Measurements from ENCODE around the gene LHFPL3. TPM values are rescaled to one million over a fixed set of nuclear protein-coding genes. Genes with fewer than 3 reads are reported as not detected.

Gene LHFPL3
- total and polyA plus RNA-seq, 2 donors (not counting 1 experiment from before 2014, with no cell fraction given), result not detected

DNA sequence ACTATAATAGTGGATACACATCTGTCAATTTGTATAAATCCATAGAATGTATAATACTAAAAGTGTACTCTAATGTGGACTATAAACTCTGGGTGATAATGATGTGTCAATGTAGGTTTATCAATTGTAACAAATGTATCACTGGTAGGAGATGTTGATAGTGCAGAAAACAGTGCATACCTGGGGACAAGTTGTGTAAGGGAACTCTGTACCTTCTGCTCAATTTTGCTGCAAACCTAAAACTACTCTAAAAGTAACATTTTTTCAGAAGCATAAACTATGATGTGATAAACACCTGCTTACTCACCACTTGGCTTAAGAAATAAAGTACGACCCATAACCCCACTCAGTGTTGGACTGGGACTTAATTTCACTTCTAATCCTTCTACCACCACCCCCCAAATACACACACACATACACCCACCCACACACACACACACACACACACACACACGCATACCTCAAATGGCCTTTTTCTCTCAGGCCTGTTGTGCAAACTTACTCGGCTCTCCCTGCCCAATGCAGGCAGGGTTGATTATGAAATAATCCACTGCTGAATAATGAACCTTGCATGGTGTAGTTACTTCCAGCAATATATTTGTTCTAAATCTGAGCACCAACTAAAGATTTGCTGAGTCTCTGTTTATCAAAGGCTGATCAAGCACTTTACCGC lies 531.5 kb downstream of the LHFPL3 start:
- Mint-ChIP-seq H3K27me3 (peaks cover 20% of the 10 kb centered on the region), H3K27ac (no peak overlapping the region), H3K4me3 (no peak overlapping the region), H3K4me1 (peaks cover 16% of the 10 kb centered on the region), H3K9me3 (ENCODE audit: insufficient read depth) (no peaks in the 10 kb centered on the region)
- Histone ChIP-seq H4K20me1 (ENCODE audit: control insufficient read depth, insufficient read depth, low read length, poor library complexity, severe bottlenecking) (no peaks in the 10 kb centered on the region), H3K36me3 (replicated peaks in 1 of 2; ENCODE audit: control extremely low read depth in 1 of 2, control insufficient read depth in 1 of 2, extremely low read depth in 1 of 2, insufficient read depth in 2 of 2, low read length in 1 of 2) (no peaks in the 10 kb centered on the region), H3K27me3 (replicated peaks in 1 of 4; ENCODE audit: control extremely low read depth in 1 of 4, control insufficient read depth in 3 of 4, insufficient read depth in 4 of 4, low read length in 3 of 4) (peaks cover 0 to 20% (median 12%) of the 10 kb centered on the region in 4 experiments), H3K4me1 (ENCODE audit: control insufficient read depth in 2 of 2, insufficient read depth in 2 of 2, low read length in 2 of 2) (peaks cover 7 to 13% of the 10 kb centered on the region in 2 donors), H3K79me2 (ENCODE audit: control insufficient read depth, insufficient read depth, low read length) (no peaks in the 10 kb centered on the region), H3K4me2 (replicated peaks; ENCODE audit: low read depth, low read length, poor library complexity, severe bottlenecking) (no peak overlapping the region), H3K9me3 (ENCODE audit: control extremely low read depth in 1 of 3, control insufficient read depth in 2 of 3, insufficient read depth in 1 of 3, low read length in 2 of 3) (peaks cover 0 to 6% (median 0%) of the 10 kb centered on the region in 3 donors), H3K9ac (ENCODE audit: low read length) (no peak overlapping the region), H2AFZ (ENCODE audit: insufficient read depth, low read depth, low read length, poor library complexity, severe bottlenecking) (no peak overlapping the region), H3K27ac (ENCODE audit: low read length in 2 of 2) (no peak overlapping the region), H3K4me3 (ENCODE audit: control extremely low read depth in 1 of 5, extremely low read depth in 1 of 5, insufficient read depth in 1 of 5, low read depth in 2 of 5, low read length in 4 of 5) (no peak overlapping the region)
- ChIA-PET POLR2A (no interaction called here), CTCF (no interaction called here)
- 100% methylated on average over 2 of the region's 4 CpGs for WGBS (ENCODE audit: insufficient coverage)
- ATAC-seq (ENCODE audit: low read depth) (no peak), DNase-seq (no peak)
- intact Hi-C loops (cut with micrococcal nuclease), result no loop called here
- TF ChIP-seq EZH2 (IDR thresholded peaks at IDR 0.05; ENCODE audit: borderline replicate concordance, insufficient read depth, low read depth, low read length, poor library complexity, severe bottlenecking), result no peak
- TF ChIP-seq, protein P1, sequence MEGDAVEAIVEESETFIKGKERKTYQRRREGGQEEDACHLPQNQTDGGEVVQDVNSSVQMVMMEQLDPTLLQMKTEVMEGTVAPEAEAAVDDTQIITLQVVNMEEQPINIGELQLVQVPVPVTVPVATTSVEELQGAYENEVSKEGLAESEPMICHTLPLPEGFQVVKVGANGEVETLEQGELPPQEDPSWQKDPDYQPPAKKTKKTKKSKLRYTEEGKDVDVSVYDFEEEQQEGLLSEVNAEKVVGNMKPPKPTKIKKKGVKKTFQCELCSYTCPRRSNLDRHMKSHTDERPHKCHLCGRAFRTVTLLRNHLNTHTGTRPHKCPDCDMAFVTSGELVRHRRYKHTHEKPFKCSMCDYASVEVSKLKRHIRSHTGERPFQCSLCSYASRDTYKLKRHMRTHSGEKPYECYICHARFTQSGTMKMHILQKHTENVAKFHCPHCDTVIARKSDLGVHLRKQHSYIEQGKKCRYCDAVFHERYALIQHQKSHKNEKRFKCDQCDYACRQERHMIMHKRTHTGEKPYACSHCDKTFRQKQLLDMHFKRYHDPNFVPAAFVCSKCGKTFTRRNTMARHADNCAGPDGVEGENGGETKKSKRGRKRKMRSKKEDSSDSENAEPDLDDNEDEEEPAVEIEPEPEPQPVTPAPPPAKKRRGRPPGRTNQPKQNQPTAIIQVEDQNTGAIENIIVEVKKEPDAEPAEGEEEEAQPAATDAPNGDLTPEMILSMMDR (IDR thresholded peaks at IDR 0.05), result no peak

DNA sequence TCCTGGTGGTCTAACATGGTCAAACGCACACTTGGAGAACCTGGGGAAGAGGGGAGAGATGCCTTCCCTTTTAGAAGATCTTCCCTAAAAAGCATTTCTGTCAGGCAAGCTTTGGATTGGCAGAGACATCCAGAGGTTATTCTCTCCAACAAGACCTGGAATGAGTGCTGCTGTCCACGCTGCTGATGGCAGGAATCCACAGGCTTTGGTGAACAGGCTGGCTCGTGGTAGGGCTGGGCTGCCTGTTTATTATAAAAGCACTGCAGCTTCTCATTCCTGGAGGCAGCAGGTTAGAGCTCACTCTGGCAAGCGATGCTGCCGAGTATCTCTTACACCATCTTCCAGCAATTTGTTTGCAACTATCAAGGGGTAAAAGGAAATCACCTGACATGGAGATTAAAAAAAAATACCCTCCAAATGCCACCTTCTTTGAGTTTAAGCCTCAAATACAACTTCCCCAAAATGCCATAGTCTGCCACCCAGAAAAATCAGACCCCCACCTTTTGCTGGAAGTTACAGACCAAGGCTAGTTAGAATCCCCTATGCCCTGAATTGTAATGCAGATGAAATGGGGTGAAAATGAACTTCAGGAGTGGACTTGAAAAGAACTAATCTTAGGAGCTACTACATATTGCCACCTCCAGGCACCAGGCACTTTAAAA lies 533.5 kb downstream of the LHFPL3 start:
- no peak overlapping the region for H3K4me2 ChIP-seq (replicated peaks; ENCODE audit: low read depth, low read length, poor library complexity, severe bottlenecking)
- H3K27ac ChIP-seq (ENCODE audit: low read length in 2 of 2), result no peak overlapping the region
- H3K27me3 Mint-ChIP-seq, result peaks cover 27% of the 10 kb centered on the region
- intact Hi-C loops (cut with micrococcal nuclease), result no loop called here
- peaks cover 16% of the 10 kb centered on the region for H3K4me1 Mint-ChIP-seq
- TF ChIP-seq EZH2 (IDR thresholded peaks at IDR 0.05; ENCODE audit: borderline replicate concordance, insufficient read depth, low read depth, low read length, poor library complexity, severe bottlenecking), result no peak
- TF ChIP-seq, protein P1 (IDR thresholded peaks at IDR 0.05), result no peak
- H2AFZ ChIP-seq (ENCODE audit: insufficient read depth, low read depth, low read length, poor library complexity, severe bottlenecking), result no peak overlapping the region
- no peak overlapping the region for H3K27ac Mint-ChIP-seq
- H3K4me1 ChIP-seq (ENCODE audit: control insufficient read depth in 2 of 2, insufficient read depth in 2 of 2, low read length in 2 of 2), result peaks cover 7 to 13% of the 10 kb centered on the region in 2 donors
- 60% methylated on average over 3 of the region's 5 CpGs for WGBS (ENCODE audit: insufficient coverage)
- no peak overlapping the region for H3K9ac ChIP-seq (ENCODE audit: low read length)
- peaks cover 0 to 6% (median 0%) of the 10 kb centered on the region in 3 donors for H3K9me3 ChIP-seq (ENCODE audit: control extremely low read depth in 1 of 3, control insufficient read depth in 2 of 3, insufficient read depth in 1 of 3, low read length in 2 of 3)
- no peaks in the 10 kb centered on the region for H3K79me2 ChIP-seq (ENCODE audit: control insufficient read depth, insufficient read depth, low read length)
- H3K36me3 ChIP-seq (replicated peaks in 1 of 2; ENCODE audit: control extremely low read depth in 1 of 2, control insufficient read depth in 1 of 2, extremely low read depth in 1 of 2, insufficient read depth in 2 of 2, low read length in 1 of 2), result no peaks in the 10 kb centered on the region
- peaks cover 0 to 20% (median 10%) of the 10 kb centered on the region in 4 experiments for H3K27me3 ChIP-seq (replicated peaks in 1 of 4; ENCODE audit: control extremely low read depth in 1 of 4, control insufficient read depth in 3 of 4, insufficient read depth in 4 of 4, low read length in 3 of 4)
- ChIA-PET CTCF (interaction anchor here (0.9 to 1.7 kb wide), 2 partner anchors 13 to 22 kb away, joined by 6 to 7 read pairs; no protein-coding TSS in a partner anchor), POLR2A (no interaction called here)
- no peak for DNase-seq
- no peaks in the 10 kb centered on the region for H3K9me3 Mint-ChIP-seq (ENCODE audit: insufficient read depth)
- no peak for ATAC-seq (ENCODE audit: low read depth)
- no peak overlapping the region for H3K4me3 ChIP-seq (ENCODE audit: control extremely low read depth in 1 of 5, extremely low read depth in 1 of 5, insufficient read depth in 1 of 5, low read depth in 2 of 5, low read length in 4 of 5)
- no peak overlapping the region for H3K4me3 Mint-ChIP-seq
- H4K20me1 ChIP-seq (ENCODE audit: control insufficient read depth, insufficient read depth, low read length, poor library complexity, severe bottlenecking), result no peaks in the 10 kb centered on the region

All from B cell (primary cell).